GM23248 (cell line): ENCODE results near the gene TLE5.

Experiments
- EZH2 ChIP-seq: fragments of 200-600 bp; sonication (generic); IDR thresholded peaks from 2 replicates; pipeline ENCODE4 v1.6.1; 2018; ENCODE audit warnings: antibody characterized with exemption, mild to moderate bottlenecking; ENCODE audit not compliant: insufficient read depth, poor library complexity, severe bottlenecking
- EZH2phosphoT487 ChIP-seq: fragments of 200-600 bp; sonication (generic); IDR thresholded peaks from 2 replicates; pipeline ENCODE4 v1.6.1; 2018; ENCODE audit warnings: antibody characterized with exemption, moderate library complexity, mild to moderate bottlenecking, low read depth; ENCODE audit not compliant: insufficient read depth

- no peak for TF ChIP-seq EZH2
- no peak for TF ChIP-seq EZH2phosphoT487
These were observed 24.1 kb downstream of the TLE5 start for GRCh38 chr19:3038214-3038613.
